Measurements from ENCODE around the gene ARPC5.

ARPC5 gene

GRCh38 chr1:183592733-183593132, 42.9 kb downstream of the ARPC5 start:
- Histone ChIP-seq H3K36me3 (ENCODE audit: control insufficient read depth, insufficient read depth, low read length) (no peaks in the 10 kb centered on the region), H3K4me3 (replicated peaks; ENCODE audit: low read depth, low read length) (no peak overlapping the region), H3K27me3 (replicated peaks; ENCODE audit: control insufficient read depth, insufficient read depth, low read length) (no peaks in the 10 kb centered on the region)
- no peak for TF ChIP-seq CTCF (IDR thresholded peaks at IDR 0.05; ENCODE audit: insufficient read depth, low read length, poor library complexity, severe bottlenecking)
- DNase-seq (ENCODE audit: extremely low read depth, insufficient read length), result no peak

GRCh38 chr1:183590244-183591191, 45.1 kb downstream of the ARPC5 start, which contains the start of gene NCF2:
Gene NCF2, minus strand, starts transcription at chr1:183590459. Its CDS starts 130 bp downstream, at chr1:183590329.
- H3K36me3 ChIP-seq (ENCODE audit: control insufficient read depth, insufficient read depth, low read length), result peaks cover 7% of the 10 kb centered on the region
- no peak for TF ChIP-seq CTCF (IDR thresholded peaks at IDR 0.05; ENCODE audit: insufficient read depth, low read length, poor library complexity, severe bottlenecking)
- H3K27me3 ChIP-seq (replicated peaks; ENCODE audit: control insufficient read depth, insufficient read depth, low read length), result no peaks in the 10 kb centered on the region
- peak; percentile 86 for DNase-seq (ENCODE audit: extremely low read depth, insufficient read length)
- H3K4me3 ChIP-seq (replicated peaks; ENCODE audit: low read depth, low read length), result peak within 1 kb of the TSS; percentile 72

DNA sequence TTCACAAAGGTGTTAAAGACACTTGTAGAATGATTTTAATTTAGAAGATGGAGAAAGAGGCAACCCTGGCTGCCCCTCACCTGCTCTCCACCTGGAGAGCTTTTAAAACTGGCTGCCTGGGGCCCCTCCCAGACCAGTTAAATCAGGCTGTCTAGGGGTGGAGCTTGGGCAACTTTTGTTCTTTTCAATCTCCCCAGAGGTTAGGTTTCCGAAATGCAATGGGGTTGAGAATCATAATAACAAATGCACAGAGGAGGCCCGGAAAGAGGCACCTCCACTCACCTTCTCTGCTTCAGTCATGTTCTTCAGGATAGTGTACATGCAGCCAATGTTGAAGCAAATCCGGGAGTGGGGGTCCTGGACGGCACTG, 45.7 kb downstream of the ARPC5 start:
- no peak for TF ChIP-seq CTCF (IDR thresholded peaks at IDR 0.05; ENCODE audit: insufficient read depth, low read length, poor library complexity, severe bottlenecking)
- Histone ChIP-seq H3K27me3 (replicated peaks; ENCODE audit: control insufficient read depth, insufficient read depth, low read length) (no peaks in the 10 kb centered on the region), H3K36me3 (ENCODE audit: control insufficient read depth, insufficient read depth, low read length) (peaks cover 7% of the 10 kb centered on the region), H3K4me3 (replicated peaks; ENCODE audit: low read depth, low read length) (peak overlapping the region; percentile 72)
- DNase-seq (ENCODE audit: extremely low read depth, insufficient read length), result no peak

- H3K4me3 ChIP-seq (replicated peaks; ENCODE audit: low read depth, low read length), result peak overlapping the region; percentile 72
- peaks cover 7% of the 10 kb centered on the region for H3K36me3 ChIP-seq (ENCODE audit: control insufficient read depth, insufficient read depth, low read length)
- H3K27me3 ChIP-seq (replicated peaks; ENCODE audit: control insufficient read depth, insufficient read depth, low read length), result no peaks in the 10 kb centered on the region
- TF ChIP-seq CTCF (IDR thresholded peaks at IDR 0.05; ENCODE audit: insufficient read depth, low read length, poor library complexity, severe bottlenecking), result no peak
- DNase-seq (ENCODE audit: extremely low read depth, insufficient read length), result no peak
Observed at GRCh38 chr1:183589384-183589783, 46.2 kb downstream of the ARPC5 start.

DNA sequence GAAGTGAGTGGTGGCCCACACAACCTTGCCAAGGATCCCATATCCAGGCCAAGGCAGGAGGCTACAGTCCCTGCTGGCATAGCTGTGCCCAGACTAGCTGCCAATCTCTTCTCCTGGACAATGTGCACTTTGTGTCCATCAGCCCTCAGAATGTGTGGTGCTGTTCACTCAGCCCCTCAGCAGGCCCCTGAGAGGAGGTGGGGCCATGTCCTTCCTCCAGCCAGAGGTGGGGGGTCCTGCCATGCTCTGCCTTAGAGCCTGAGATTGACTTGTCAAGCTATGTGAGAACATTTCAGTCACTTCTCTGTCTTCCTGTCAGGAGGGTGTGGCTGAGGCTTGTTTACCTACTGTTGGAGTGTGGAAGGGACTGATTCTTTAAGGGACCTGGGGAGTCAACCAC, 46.8 kb downstream of the ARPC5 start:
- DNase-seq (ENCODE audit: extremely low read depth, insufficient read length), result no peak
- no peak for TF ChIP-seq CTCF (IDR thresholded peaks at IDR 0.05; ENCODE audit: insufficient read depth, low read length, poor library complexity, severe bottlenecking)
- H3K36me3 ChIP-seq (ENCODE audit: control insufficient read depth, insufficient read depth, low read length), result peaks cover 9% of the 10 kb centered on the region
- no peaks in the 10 kb centered on the region for H3K27me3 ChIP-seq (replicated peaks; ENCODE audit: control insufficient read depth, insufficient read depth, low read length)
- peak overlapping the region; percentile 72 for H3K4me3 ChIP-seq (replicated peaks; ENCODE audit: low read depth, low read length)
